GM19035 (cell line): ENCODE results near the gene ADCY3.

Source experiments
- ATAC-seq: cut with Tn5 transposase; IDR thresholded peaks from one replicate; pipeline ENCODE4 v1.9.1; 2021; ENCODE audit not compliant: unreplicated experiment

ADCY3 gene

DNA sequence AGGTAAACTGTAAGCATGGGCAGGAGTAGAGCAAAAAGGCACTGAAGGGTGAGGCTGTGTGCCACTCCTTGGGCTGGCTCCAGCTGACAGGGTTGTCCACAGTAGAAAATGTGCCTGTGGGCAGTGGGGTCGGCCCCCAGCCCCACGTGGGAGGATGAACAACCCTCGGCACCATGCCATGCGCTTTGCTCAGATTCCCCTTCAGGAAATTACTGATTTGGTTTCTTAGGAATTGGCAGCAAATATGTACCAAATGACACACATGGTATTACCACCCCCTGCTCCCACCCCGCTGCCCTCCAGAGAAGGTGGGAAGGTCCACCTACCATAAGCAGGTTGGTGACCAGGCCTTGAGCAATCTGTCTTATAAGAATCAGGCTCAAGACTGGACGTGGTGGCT, 13.6 kb downstream of the ADCY3 start:
- ATAC-seq, result no peak

- ATAC-seq, result no peak
These were observed 16.6 kb downstream of the ADCY3 start for GRCh38 chr2:24903161-24904103.

DNA sequence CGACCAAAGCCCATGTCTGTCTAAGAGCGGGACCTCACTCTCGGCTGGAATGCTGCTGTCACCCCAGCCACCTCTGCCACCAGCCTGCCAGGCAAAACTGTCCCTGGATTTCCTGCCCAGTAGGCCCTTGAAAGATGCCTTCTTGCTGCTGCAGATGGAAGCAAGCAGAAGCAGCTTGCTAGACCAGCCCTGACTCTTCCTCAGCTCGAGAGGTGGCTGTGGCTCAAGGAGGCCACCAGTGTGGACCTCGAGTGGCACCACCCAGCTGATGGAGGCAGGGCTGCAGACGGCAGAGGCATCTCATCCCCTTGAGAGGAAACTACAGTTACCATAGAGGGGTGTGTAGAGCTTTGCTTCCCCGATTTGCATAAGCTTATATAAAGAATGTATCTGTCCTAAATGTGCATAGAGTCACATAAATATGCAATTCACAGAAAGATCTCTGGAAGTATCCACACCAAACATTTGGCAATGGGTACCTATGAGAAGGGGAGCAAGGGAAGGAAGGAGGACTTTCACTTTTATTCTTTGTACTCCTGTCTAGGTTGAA, 20.6 kb downstream of the ADCY3 start:
- ATAC-seq, result no peak

DNA sequence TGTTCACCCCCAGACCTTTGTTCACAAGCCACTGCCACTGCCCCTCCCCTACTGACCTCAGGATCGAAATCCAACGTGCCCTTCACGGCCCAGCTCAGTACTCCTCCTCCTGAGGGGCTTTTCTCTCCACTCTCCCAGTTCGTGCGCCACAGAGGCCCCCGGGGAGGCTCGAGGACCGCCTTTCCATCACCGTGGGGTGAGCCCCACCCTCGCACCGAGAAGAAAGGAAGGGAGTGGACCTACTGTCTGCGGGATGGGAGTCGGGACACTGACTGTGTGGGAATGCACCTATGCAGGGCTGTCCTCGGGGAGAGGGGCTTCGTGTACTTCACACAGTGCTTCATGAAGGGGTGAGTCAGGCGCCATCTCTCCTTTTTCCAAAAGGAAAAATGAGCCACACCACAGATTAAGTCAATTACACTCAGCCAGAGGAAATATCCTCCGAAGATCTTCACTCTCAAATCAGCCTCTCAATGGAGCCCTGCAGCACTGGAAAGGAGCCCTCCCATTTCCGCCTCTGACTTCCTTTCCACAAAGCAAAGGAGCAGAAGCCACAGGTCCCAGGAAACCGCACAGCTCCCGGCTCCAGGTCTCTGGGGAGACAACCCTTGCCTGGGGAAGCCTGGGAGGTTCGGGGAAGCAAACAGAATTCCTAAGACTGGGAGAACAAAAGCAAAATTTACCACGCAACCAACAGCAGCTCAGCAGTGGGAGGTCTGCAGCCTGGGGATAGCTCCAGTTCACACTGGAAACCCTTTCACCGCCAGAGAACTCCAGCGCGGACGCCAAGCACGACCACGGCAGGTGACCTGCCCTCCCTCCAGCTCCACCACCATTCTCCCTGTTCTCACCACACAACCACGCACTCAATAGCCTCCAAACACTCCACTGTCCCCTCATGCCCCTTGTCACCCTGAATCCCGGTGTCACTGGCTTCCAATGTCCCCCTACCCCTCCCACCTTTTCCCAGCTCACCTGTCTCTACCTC, 21.6 kb downstream of the ADCY3 start:
- no peak for ATAC-seq

- ATAC-seq, result no peak
These were observed 25.3 kb downstream of the ADCY3 start for GRCh38 chr2:24894750-24895149.

- ATAC-seq, result no peak
These were observed 26.1 kb downstream of the ADCY3 start for GRCh38 chr2:24893934-24894333.

DNA sequence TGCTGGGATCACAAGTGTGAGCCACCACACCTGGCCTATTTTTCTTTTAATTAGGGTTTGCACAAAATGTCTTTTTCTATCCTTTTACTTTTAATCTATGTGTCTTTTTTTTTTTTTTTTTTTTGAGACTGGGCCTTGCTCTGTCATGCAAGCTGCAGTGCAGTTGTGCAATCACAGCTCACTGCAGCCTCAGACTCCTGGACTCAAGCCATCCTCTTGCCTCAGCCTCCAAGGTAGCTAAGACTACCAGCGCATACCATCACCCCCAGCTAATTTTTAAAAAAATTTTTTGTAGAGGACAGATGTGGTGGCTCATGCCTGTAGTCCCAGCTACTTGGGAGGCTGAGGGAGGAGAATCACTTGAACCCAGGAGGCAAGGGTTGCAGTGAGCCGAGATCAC, 27.1 kb downstream of the ADCY3 start:
- ATAC-seq, result no peak

DNA sequence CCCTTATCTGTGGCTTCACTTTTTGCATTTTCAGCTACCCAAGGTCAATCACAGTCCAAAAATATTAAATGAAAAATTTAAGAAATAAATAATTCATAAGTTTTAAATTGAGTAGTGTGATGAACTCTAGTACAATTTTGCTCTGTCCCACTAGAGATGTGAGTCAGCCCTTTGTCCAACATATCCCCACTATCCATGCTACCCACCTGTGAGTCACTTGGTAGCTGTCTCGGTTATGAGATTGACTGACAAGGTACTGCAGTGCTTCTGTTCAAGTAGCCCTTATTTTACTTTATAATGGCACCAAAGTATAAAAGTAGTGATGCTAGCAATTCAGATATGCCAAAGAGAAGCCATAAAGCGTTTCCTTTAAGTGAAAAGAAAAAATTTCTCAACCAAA, 28.8 kb downstream of the ADCY3 start:
- no peak for ATAC-seq

- no peak for ATAC-seq
These were observed 30.8 kb downstream of the ADCY3 start for GRCh38 chr2:24889221-24889620.

- no peak for ATAC-seq
These were observed 31.9 kb downstream of the ADCY3 start for GRCh38 chr2:24888177-24888576.

DNA sequence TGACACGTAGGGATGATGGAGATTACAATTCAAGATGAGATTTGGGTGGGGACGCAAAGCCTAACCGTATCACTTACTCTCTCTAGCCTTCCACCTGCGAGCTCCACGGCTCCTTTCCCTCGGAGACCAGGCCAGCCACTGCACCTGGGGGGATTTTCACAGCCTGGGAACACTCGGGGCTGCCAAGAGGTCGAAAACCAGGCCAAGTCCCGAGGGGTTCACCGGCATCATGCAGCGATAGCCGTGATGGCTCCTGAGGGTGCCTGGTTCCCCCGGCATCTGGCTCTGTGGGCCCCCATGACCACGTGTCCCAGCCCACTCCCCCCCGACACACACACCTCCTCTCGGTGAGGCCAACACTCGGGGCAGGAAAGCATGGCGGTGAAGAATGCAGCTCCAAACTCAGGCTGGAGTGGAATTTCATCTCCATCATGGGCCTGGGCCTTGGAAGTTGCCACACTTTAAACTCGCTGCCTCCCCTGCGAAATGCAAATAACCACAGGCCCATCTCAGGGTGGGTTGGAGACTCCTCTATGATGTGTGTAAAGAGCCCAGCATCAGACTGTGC, 32.6 kb downstream of the ADCY3 start:
- no peak for ATAC-seq

- ATAC-seq, result no peak
These were observed 33.2 kb downstream of the ADCY3 start for GRCh38 chr2:24886691-24887304.

- ATAC-seq, result no peak
These were observed 33.9 kb downstream of the ADCY3 start for GRCh38 chr2:24886126-24886501.

GRCh38 chr2:24885221-24886125, 34.6 kb downstream of the ADCY3 start:
- no peak for ATAC-seq

GRCh38 chr2:24883946-24884345, 36.1 kb downstream of the ADCY3 start:
- no peak for ATAC-seq

DNA sequence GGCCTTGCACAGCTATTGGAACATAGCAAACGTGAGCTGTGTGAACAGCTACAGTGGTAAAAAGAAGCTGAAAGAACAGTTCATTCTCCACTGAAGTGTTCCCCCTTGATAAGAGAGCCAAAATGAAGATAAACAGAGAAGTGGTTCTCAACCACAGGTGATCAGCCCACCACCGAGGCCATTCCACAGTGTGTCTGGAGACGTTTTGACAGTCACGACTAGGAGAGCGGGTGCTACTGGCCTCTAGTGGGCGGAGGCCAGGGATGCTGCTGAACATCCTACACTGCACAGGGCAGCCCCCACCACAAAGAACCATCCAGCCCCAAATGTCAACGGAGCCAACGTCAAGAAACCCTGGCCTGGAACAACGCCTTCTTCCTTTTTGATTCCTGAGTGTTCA, 38.4 kb downstream of the ADCY3 start:
- no peak for ATAC-seq

- no peak for ATAC-seq
These were observed 38.9 kb downstream of the ADCY3 start for GRCh38 chr2:24881158-24881557.

DNA sequence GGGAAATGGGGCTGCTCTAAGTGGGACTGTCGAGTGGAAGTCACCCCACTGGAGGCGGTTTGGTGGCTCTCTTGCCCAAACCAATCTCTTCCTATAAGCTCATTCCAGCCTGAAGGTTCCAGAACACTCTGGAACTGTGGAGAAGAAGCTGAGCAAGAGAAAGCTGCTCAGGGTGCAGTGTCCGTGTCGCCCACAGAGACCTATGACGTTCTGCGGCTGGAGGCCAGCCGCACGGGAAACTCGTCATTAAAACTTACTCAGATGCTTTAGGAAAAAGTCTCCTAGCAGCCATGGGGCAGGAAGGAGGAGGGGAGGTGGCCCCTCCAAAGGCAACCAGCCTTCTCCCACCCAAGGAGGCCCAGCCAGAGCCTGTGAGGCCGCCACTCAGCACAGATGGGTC, 41.7 kb downstream of the ADCY3 start:
- no peak for ATAC-seq

DNA sequence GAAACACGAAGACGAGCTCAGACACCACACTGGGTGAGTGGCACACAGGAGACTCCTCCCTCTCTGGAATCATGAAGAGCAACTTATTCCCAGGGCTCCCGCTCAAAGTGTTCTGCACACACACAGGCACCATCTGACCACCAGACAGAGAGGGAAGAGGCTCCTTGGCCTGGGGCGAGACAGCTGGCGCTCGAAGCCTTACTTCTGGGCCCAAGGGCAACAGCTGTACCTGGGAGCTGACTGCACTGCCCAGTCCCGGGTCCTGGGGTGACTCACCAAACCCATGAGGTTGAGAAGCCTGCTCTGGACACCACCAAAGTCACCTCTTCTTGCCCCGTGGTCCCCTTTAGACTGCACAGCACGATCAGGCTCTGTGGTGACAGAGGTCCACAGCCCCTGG, 42.4 kb downstream of the ADCY3 start:
- ATAC-seq, result no peak

DNA sequence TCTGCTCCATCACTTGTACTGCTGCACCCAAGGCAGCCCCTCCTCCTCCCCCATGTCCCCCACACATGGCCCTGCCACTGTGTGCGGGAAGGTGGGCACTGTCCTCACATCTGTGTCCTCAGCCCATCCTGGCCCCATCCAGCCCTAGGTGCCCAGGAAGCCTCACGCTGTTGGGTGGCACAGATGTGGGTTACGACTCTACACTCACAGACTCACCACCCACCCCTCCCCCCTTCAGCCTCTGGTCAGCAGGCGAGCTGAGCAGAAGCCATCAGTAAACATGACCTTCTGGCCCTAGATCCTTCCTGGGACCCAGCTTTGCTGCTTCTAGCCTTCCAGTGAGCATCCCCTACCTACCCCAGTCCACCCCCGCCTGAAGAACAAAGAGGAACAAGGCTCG, 43.0 kb downstream of the ADCY3 start:
- ATAC-seq, result no peak
